NCI-H345 treated with DMSO at 0.1 percent for 48 hours (cell line): ENCODE data around the gene SPATA7.

Experiments used
- DNase-seq: peaks from one replicate; lab custom pipeline; 2025; ENCODE audit not compliant: unreplicated experiment; lab: John Stamatoyannopoulos, UW

The SPATA7 gene

DNA sequence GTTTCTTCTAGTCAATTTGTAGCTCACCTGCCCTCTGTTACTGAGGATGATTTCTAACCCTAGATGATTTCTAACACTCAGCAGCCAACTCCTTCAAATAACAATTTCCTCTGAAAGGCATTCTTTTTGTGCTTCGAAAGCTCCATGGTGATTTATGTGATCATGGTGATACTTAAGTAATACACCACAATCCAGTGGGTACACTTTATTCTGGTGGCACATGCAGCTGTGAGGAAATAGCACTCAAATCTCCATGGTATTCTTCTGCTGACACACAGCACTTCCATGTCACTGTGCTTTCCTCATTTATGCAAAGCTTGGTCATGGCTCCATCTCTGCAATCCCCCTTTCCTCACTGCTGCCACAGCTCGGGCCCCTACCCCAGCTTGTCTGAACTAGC is 95.6 kb downstream of the SPATA7 start:
- no peak for DNase-seq

GRCh38 chr14:88481794-88482193 is 96.3 kb downstream of the SPATA7 start:
- DNase-seq: no peak

DNA sequence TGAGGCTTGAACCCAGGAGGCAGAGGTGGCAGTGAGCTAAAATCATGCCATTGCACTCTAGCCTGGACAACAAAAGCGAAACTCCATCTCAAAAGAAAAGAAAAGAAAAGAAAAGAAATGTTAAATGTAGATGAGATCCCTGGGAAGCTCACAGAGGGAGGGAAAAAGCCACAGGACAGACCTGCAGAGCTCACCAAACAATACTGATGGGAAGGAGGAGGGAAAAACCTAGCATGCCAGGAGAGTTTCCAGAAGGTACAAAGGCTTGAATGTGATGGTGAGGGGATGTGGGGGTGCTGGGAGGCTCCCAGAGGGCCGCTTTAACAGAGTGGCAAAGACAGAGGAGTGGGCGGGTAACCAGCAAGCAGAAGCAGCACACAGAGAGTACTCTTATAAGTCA is 97.1 kb downstream of the SPATA7 start:
- DNase-seq: no peak
